Measurements from ENCODE around the gene CMTM3.

DNA sequence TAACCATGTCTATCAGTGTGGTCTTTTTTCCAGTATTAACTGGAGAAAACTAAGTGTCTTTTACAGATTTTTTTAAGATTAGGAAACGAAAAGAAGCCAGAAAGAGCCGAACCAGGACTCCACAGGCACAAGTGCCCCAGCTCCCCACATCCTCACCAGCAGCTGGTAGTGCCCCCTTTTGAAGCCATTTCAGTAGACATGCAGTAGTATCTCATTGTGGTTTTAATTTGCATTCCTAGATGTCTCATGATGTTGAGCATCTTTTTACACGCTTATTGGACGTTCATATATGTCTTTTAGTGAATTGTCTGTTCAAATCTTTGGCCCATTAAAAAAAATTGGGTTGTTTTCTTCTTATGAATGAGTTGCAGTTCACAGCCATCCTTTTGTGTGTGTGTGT, 4.8 kb upstream of the CMTM3 start:
- TF ChIP-seq, protein P1, sequence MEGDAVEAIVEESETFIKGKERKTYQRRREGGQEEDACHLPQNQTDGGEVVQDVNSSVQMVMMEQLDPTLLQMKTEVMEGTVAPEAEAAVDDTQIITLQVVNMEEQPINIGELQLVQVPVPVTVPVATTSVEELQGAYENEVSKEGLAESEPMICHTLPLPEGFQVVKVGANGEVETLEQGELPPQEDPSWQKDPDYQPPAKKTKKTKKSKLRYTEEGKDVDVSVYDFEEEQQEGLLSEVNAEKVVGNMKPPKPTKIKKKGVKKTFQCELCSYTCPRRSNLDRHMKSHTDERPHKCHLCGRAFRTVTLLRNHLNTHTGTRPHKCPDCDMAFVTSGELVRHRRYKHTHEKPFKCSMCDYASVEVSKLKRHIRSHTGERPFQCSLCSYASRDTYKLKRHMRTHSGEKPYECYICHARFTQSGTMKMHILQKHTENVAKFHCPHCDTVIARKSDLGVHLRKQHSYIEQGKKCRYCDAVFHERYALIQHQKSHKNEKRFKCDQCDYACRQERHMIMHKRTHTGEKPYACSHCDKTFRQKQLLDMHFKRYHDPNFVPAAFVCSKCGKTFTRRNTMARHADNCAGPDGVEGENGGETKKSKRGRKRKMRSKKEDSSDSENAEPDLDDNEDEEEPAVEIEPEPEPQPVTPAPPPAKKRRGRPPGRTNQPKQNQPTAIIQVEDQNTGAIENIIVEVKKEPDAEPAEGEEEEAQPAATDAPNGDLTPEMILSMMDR (IDR thresholded peaks at IDR 0.05): no peak
- TF ChIP-seq POLR2A (IDR thresholded peaks at IDR 0.05): no peak
